ENCODE data around the gene BORCS8.
A peak's percentile ranks its signal among the peaks of the same experiment; 100 is the strongest.

Gene BORCS8

GRCh38 chr19:19203012-19203856, 11.3 kb upstream of the BORCS8 start, which contains the start of gene NR2C2AP:
NR2C2AP (minus strand) TSS chr19:19203414; CDS start chr19:19203060, 354 bp downstream.
- DNase-seq (ENCODE audit: low spot score) = peak; percentile 99
- TF ChIP-seq, protein P1, sequence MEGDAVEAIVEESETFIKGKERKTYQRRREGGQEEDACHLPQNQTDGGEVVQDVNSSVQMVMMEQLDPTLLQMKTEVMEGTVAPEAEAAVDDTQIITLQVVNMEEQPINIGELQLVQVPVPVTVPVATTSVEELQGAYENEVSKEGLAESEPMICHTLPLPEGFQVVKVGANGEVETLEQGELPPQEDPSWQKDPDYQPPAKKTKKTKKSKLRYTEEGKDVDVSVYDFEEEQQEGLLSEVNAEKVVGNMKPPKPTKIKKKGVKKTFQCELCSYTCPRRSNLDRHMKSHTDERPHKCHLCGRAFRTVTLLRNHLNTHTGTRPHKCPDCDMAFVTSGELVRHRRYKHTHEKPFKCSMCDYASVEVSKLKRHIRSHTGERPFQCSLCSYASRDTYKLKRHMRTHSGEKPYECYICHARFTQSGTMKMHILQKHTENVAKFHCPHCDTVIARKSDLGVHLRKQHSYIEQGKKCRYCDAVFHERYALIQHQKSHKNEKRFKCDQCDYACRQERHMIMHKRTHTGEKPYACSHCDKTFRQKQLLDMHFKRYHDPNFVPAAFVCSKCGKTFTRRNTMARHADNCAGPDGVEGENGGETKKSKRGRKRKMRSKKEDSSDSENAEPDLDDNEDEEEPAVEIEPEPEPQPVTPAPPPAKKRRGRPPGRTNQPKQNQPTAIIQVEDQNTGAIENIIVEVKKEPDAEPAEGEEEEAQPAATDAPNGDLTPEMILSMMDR (conservative IDR thresholded peaks at IDR 0.05; ENCODE audit: low read depth) = no peak
- H3K27ac ChIP-seq = peak within 1 kb of the TSS; percentile 85
- ChIA-PET CTCF (interaction anchor here (0.7 kb wide), 1 partner anchor 85 kb away, joined by 4 read pairs; no protein-coding TSS in a partner anchor), POLR2A (ENCODE audit: low non-redundant PET) (interaction anchor here (0.6 to 1.2 kb wide), 3 partner anchors 10 to 18 kb away, joined by 3 to 6 read pairs (median 3); no protein-coding TSS in a partner anchor)

- DNase-seq (ENCODE audit: low spot score) = no peak
- POLR2A ChIA-PET (ENCODE audit: low non-redundant PET) = interaction anchor here (0.8 to 1.2 kb wide), 2 partner anchors 10 to 13 kb away, joined by 3 read pairs; no protein-coding TSS in a partner anchor
- CTCF ChIA-PET = interaction anchor here (0.7 kb wide), 1 partner anchor 86 kb away, joined by 4 read pairs; no protein-coding TSS in a partner anchor
- H3K27ac ChIP-seq = peak overlapping the region; percentile 85
- TF ChIP-seq, protein P1 (conservative IDR thresholded peaks at IDR 0.05; ENCODE audit: low read depth) = no peak
Observed at GRCh38 chr19:19202707-19203011, 10.7 kb upstream of the BORCS8 start.

- CTCF ChIA-PET = no interaction called here
- no peak for DNase-seq (ENCODE audit: low spot score)
- TF ChIP-seq, protein P1 (conservative IDR thresholded peaks at IDR 0.05; ENCODE audit: low read depth) = no peak
- peak overlapping the region; percentile 85 for H3K27ac ChIP-seq
- POLR2A ChIA-PET (ENCODE audit: low non-redundant PET) = interaction anchor here (0.8 to 1.0 kb wide), 2 partner anchors 9 to 10 kb away, joined by 3 to 6 read pairs; partner anchors contain the start of gene BORCS8
Observed at GRCh38 chr19:19201697-19202630, 10.0 kb upstream of the BORCS8 start.

DNA sequence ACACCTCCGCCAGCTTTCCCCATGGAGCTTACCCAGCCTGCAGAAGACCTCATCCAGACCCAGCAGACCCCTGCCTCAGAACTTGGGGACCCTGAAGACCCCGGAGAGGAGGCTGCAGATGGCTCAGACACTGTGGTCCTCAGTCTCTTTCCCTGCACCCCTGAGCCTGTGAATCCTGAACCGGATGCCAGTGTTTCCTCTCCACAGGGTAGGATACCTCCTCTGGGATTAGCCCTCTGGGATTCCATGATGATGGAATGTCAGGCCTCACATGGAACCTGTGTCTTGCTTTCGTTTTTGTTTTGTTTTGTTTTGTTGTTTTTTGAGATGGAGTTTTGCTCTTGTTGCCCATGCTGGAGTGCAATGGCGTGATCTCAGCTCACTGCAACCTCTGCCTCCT, 2.0 kb upstream of the BORCS8 start:
- TF ChIP-seq, protein P1 (conservative IDR thresholded peaks at IDR 0.05; ENCODE audit: low read depth) = no peak
- CTCF ChIA-PET = no interaction called here
- H3K27ac ChIP-seq = peak overlapping the region; percentile 97
- DNase-seq (ENCODE audit: low spot score) = no peak
- POLR2A ChIA-PET (ENCODE audit: low non-redundant PET) = no interaction called here

- TF ChIP-seq, protein P1 (conservative IDR thresholded peaks at IDR 0.05; ENCODE audit: low read depth) = no peak
- no peak for DNase-seq (ENCODE audit: low spot score)
- peak overlapping the region; percentile 97 for H3K27ac ChIP-seq
- ChIA-PET CTCF (interaction anchor here (0.6 kb wide), 1 partner anchor 76 kb away, joined by 3 read pairs; no protein-coding TSS in a partner anchor), POLR2A (ENCODE audit: low non-redundant PET) (interaction anchor here (0.6 to 1.0 kb wide), 2 partner anchors 9 to 124 kb away, joined by 3 to 9 read pairs; no protein-coding TSS in a partner anchor)
Observed at GRCh38 chr19:19192910-19193423, 1.0 kb upstream of the BORCS8 start.

- no peak for DNase-seq (ENCODE audit: low spot score)
- TF ChIP-seq, protein P1 (conservative IDR thresholded peaks at IDR 0.05; ENCODE audit: low read depth) = no peak
- ChIA-PET CTCF (interaction anchor here (0.7 kb wide), 1 partner anchor 17 kb away, joined by 3 read pairs; no protein-coding TSS in a partner anchor), POLR2A (ENCODE audit: low non-redundant PET) (interaction anchor here (0.7 to 0.8 kb wide), 2 partner anchors 10 to 65 kb away, joined by 3 to 6 read pairs; no protein-coding TSS in a partner anchor)
- peak overlapping the region; percentile 97 for H3K27ac ChIP-seq
Observed at GRCh38 chr19:19191768-19192077, 229 bp downstream of the BORCS8 start.

All from RWPE1 (cell line).